ENCODE results near the gene BICDL1. TPM values are rescaled to one million over a fixed set of nuclear protein-coding genes. Genes with fewer than 3 reads are reported as not detected.
A peak's percentile ranks its signal among the peaks of the same experiment; 100 is the strongest.

BICDL1 gene
- total RNA-seq, 6 donors from 2014 or later, result 10.5 to 21.0 (median 15.9) TPM

DNA sequence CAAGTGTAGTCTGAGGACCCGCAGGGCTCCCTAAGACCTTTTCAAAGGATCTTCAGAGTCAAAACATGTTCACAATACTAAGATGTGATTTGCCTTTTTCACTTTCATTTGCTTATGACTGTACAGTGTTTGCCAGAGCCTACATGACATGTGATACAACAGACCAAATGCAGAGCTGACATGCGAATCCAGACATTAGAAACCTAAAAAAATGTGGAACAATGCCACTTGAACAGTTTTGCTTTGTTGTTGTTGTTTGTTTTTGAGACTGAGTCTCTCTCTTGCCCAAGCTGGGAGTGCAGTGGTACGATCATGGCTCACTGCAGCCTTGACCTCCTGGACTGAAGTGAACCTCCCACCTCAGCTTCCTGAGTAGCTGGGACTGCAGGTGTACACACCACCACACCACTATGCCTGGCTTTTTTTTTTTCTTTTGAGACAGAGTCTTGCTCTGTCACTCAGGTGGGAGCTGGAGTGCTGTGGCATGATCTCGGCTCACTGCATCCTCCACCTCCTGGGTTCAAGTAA lies 132.8 kb downstream of the BICDL1 start:
- DNase-seq (no peak), ATAC-seq (ENCODE audit: low FRiP score in 2 of 2) (no peak)
- H3K36me3 ChIP-seq, result no peaks in the 10 kb centered on the region
- H3K27me3 ChIP-seq, result no peaks in the 10 kb centered on the region
- no peak overlapping the region for H3K4me3 ChIP-seq
- TF ChIP-seq POLR2AphosphoS5 (IDR thresholded peaks at IDR 0.05), result no peak
- TF ChIP-seq, protein P1, sequence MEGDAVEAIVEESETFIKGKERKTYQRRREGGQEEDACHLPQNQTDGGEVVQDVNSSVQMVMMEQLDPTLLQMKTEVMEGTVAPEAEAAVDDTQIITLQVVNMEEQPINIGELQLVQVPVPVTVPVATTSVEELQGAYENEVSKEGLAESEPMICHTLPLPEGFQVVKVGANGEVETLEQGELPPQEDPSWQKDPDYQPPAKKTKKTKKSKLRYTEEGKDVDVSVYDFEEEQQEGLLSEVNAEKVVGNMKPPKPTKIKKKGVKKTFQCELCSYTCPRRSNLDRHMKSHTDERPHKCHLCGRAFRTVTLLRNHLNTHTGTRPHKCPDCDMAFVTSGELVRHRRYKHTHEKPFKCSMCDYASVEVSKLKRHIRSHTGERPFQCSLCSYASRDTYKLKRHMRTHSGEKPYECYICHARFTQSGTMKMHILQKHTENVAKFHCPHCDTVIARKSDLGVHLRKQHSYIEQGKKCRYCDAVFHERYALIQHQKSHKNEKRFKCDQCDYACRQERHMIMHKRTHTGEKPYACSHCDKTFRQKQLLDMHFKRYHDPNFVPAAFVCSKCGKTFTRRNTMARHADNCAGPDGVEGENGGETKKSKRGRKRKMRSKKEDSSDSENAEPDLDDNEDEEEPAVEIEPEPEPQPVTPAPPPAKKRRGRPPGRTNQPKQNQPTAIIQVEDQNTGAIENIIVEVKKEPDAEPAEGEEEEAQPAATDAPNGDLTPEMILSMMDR (IDR thresholded peaks at IDR 0.05), result no peak
- TF ChIP-seq POLR2A (IDR thresholded peaks at IDR 0.05), result no peak
- no peaks in the 10 kb centered on the region for H3K9me3 ChIP-seq
- no peak overlapping the region for H3K27ac ChIP-seq
- 70 to 74% methylated on average over 4 of the region's 4 CpGs for WGBS, 2 donors
- H3K4me1 ChIP-seq, result peaks cover 20 to 31% (median 25%) of the 10 kb centered on the region in 4 donors

DNA sequence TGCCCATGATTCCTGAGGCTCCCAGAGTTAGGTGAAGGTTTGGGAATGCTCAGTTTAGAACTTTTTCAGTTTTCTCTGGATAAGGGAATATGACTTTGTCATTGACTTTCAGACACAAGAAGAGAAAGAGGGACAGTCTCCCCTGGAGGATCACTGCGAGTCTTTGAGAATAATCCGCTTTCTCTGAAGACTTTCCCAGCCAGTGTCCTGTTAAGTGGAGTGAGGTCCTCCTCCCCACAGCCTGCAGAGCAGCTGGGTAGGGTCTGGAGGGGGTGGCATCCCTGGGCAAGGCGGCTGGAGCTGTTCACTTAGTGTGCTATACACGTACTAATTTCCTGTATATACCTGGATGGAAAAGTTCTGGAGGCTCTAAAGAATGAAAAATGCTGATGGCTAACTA lies 136.0 kb downstream of the BICDL1 start:
- Histone ChIP-seq H3K27ac (no peak overlapping the region), H3K4me1 (peaks cover 5 to 18% (median 11%) of the 10 kb centered on the region in 4 donors), H3K36me3 (peaks cover 19 to 29% (median 27%) of the 10 kb centered on the region in 4 donors), H3K9me3 (no peaks in the 10 kb centered on the region), H3K27me3 (no peaks in the 10 kb centered on the region), H3K4me3 (no peak overlapping the region)
- TF ChIP-seq, protein P1 (IDR thresholded peaks at IDR 0.05), result no peak
- no peak for TF ChIP-seq POLR2AphosphoS5 (IDR thresholded peaks at IDR 0.05)
- no peak for TF ChIP-seq EP300 (IDR thresholded peaks at IDR 0.05)
- TF ChIP-seq POLR2A (IDR thresholded peaks at IDR 0.05), result no peak
- DNase-seq, result no peak
- ATAC-seq (ENCODE audit: low FRiP score in 2 of 2), result no peak
- 89 to 98% methylated on average over 4 of the region's 4 CpGs for WGBS, 2 donors

DNA sequence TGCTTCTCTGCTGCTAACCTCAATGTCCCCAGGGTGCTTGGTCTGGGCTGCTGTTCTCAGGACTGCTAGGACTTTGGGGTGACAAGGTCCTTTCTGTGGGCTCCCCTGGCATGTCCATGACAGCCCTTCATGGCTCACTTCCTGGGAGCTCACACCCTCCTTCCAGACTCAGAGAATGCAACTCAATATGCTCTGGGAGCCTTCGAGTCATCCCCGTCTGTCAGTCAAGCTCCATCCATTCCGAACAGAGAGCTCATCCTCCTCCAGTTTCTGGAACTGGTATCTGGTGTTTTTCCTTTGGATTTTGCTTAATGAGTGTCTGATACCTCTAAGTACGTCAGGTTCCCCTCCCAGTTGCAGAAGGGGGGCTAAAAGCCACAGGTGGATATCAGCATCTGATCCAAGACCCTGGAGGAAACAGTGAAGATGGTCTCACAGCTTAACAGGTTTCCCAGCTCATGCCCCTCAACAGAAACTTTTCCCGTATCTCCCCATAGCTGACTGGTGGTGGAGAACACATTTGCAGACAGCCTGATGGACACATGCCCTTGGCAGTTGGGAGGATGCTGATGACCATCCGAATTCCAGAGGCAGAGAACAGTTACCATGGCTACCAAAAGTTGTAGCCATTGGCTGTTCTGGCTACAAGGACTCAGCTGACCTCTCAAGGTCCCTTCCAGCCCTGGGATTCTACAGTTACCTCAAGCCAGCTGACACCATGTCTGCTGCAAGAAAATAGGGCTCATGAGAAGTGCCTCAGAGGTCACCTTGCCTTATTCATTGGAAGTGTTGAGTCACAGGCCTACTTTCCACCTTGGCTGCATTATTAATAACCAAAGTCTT lies 137.0 kb downstream of the BICDL1 start:
- Histone ChIP-seq H3K36me3 (peaks cover 21 to 39% (median 37%) of the 10 kb centered on the region in 4 donors), H3K4me1 (peaks cover 5 to 18% (median 11%) of the 10 kb centered on the region in 4 donors), H3K27ac (peak overlapping the region; percentile 36 to 68 (median 38)), H3K9me3 (no peaks in the 10 kb centered on the region), H3K27me3 (no peaks in the 10 kb centered on the region), H3K4me3 (no peak overlapping the region)
- DNase-seq (no peak), ATAC-seq (ENCODE audit: low FRiP score in 2 of 2) (peak in 1 of 2 donors; percentile 14)
- 92 to 96% methylated on average over 5 to 6 of the region's 6 CpGs for WGBS, 2 donors
- TF ChIP-seq EP300 (IDR thresholded peaks at IDR 0.05) (no peak), POLR2A (IDR thresholded peaks at IDR 0.05) (no peak), POLR2AphosphoS5 (IDR thresholded peaks at IDR 0.05) (no peak)
- TF ChIP-seq, protein P1 (IDR thresholded peaks at IDR 0.05), result no peak

DNA sequence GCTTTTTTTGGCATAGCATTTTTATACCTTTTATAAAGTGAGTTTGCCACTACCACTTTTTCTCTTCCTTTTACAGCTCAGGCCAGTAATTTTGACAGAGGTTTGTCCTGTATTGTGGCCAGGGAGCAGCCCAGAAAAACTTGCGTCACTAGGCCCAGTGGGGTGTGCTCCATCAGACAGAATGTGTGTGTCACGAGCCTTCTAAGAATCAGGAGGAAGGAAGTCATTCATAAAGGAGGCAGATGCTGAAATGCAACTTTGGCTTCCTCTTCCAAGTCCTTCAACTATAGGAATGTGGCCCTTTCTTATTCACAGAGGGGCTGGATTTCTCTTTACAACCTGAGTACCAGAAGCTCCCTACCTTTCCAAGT lies 137.6 kb downstream of the BICDL1 start:
- peaks cover 23 to 45% (median 43%) of the 10 kb centered on the region in 4 donors for H3K36me3 ChIP-seq
- ATAC-seq (ENCODE audit: low FRiP score in 2 of 2), result peak; percentile 74 to 87

More for the DNA sequence above, 137.6 kb downstream of the BICDL1 start:
- Histone ChIP-seq H3K4me3 (no peak overlapping the region), H3K27me3 (no peaks in the 10 kb centered on the region), H3K27ac (peak overlapping the region; percentile 36 to 68 (median 38)), H3K4me1 (peaks cover 5 to 18% (median 11%) of the 10 kb centered on the region in 4 donors), H3K9me3 (no peaks in the 10 kb centered on the region)
- 36 to 57% methylated on average over 2 of the region's 2 CpGs for WGBS, 2 donors
- peak in 1 of 2 donors; percentile 70 for DNase-seq
- TF ChIP-seq, protein P1 (IDR thresholded peaks at IDR 0.05), result no peak
- TF ChIP-seq POLR2AphosphoS5 (IDR thresholded peaks at IDR 0.05) (peak; percentile 49 to 56), POLR2A (IDR thresholded peaks at IDR 0.05) (no peak), EP300 (IDR thresholded peaks at IDR 0.05) (peak in 1 of 4 donors; percentile 35)

All from upper lobe of left lung (tissue), 6 donors.